GM19238 (cell line): Measurements from ENCODE around the gene TPST1.
"Not testable (repeated sequence)": the region's sequence is repeated elsewhere in the genome, so short reads cannot be mapped to it uniquely, and the experiment has no call there.

Experiments
- DNase-seq: peaks from one replicate; pipeline ENCODE4 v3.0.0; 2011; ENCODE audit warnings: low spot score; ENCODE audit not compliant: insufficient read length

Gene TPST1

DNA sequence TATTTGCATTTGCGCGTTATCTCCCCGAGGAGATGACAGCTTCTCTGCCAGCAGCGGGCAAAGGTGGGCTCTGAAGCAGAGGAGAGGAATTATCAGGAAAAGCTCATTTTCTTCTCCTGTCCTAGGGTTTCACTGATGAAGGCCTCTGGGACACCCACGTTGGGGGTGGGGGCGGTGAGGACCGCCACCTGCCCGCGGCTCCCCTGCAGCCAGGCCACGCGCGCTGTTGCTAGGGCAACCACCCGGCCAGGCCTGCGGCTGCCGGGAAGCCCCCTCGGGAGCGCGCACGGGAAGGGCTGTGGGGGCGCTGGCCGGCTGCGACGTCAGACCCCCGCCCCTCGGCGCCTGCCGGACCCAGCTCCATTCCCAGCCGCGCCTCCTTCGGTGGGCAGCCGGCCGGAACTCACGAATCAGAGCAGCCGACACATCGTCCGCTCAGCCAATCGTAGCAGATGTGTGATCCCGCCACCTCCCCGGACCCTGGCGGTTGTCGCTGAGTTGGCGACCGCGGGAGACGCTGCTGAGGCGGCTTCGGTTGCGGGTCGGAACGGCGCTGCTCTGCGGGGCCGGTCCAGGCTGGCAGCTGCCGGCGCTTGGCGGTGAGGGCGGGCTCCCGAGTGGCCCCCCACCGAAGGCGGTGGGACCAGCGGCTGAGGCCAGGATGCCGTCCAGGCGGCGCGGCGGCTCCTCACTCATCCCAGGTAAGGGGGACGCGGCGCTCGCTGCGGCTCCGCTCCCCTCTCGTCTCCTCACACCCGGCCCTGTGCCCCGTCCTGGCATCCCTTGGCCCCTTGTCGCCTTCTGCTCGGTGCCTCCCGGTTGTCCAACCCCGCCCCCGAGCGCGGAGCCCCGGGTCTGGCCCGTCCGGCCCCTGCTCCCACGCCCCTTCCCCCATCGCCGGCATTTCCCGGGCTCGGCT is at the start of gene TPST1:
TPST1 (plus strand) TSS at position 513 of the 919 bp plus-strand sequence. CDS start 35,092 bp downstream, outside the sequence.
- DNase-seq = peak; percentile 95

DNA sequence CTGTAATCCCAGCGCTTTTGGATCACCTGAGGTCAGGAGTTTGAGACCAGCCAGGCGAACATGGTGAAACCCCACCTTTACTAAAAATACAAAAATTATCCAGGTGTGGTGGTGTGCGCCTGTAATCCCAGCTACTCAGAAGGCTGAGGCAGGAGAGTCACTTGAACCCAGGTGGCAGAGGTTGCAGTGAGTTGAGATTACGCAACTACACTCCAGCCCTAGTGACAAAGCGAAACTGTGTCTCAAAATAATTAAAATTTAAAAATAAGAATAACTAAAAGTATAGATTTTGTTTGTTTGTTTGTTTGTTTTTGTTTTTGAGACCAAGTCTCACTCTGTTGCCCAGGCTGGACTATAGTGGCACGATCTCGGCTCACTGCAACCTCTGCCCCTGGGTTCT is 49.1 kb upstream of the TPST1 start:
- DNase-seq = not testable (repeated sequence)

DNA sequence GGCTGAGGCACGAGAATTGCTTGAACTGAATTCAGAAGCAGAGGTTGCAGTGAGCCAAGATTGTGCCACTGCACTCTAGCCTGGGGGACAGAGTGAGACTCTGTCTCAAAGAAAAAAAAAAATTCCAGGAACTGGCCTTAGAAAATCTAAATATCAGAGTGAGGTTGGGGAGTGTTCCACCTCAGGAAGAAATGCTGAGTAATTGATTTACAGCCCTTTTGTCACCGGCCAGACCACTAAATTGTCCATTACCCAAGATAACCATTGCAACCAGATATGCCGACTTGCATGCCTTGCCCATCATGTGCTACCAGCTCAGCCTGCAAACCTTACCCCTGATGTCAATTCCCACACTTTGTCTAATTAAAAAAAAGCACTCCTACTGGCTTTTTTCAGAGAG is 48.1 kb upstream of the TPST1 start:
- no peak for DNase-seq

DNA sequence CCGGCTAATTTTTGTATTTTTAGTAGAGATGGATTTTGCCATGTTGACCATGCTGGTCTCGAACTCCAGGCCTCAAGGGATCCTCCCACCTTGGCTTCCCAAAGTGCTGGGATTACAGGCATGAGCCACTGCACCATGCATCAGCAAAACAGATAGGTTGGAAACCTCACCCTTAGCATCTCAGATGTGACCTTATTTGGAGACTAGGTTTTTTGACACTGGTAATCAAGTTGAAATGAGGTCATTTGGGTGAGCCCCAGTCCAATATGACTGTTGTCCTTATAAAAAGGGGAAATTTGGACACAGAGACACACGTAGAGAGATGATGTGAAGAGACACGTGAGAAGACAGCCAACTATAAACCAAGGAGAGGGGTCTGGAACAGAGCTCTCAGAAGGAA is 42.5 kb upstream of the TPST1 start:
- DNase-seq = no peak

DNA sequence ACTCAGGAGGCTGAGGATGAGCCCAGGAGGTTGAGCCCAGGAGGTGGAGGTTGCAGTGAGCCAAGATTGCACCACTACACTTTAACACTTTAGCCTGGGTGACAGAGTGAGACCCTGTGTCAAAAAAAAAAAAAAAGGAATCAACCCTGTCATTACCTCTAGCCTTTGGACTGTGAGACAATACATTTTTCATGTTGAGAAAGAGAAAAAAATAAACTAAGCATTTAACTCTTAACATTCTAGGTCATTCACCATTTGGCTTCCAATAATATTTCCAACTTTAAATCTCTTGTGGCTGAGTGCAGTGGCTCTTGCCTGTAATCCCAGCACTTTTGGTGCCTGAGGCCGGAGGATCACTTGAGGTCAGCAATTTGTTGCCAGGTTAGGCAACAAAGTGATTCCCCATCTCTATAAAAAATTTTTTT is 41.9 kb upstream of the TPST1 start:
- DNase-seq = no peak

DNA sequence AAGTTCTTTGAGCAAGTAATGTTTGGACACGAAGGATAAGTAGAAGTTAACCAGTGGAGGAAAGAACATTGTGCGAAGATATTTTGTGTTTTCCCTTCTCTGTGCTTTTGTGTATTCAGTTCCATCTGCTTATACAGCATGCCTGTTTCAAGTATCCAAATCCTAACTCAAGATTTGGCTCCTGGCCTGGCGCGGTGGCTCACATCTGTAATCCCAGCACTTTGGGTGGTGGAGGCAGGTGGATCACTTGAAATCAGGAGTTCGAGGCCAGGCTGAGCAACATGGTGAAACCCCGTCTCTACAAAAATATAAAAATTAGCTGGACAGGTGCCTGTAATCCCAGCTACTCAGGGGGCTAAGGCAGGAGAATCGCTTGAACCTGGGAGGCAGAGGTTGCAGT is 40.8 kb upstream of the TPST1 start:
- no peak for DNase-seq

DNA sequence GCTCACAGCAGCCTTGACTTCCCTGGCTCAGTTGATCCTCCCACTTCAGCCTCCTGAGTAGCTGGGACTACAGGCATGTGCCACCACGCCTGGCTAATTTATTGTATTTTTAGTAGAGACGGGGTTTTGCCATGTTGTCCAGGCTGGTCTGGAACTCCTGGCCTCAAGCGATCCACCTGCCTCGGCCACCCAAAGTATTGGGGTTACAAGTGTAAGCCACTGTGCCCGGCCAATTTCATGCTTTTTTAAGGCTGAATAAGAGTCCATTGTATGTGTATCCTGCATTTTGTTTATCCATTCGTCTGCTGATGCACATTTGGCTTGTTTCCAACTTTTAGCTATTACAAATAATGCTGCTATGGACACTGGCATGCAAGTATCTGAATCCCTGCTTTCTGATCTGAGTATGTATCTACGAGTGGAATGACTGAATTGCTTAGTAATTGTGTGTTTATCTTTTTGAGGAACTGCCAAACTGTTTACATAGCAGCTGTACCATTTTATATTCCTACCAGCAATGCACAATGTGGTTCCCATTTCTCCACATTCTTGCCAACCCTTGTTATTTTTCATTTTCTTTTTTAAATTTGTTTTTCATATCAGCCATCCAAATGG is 37.3 kb upstream of the TPST1 start:
- DNase-seq = no peak

DNA sequence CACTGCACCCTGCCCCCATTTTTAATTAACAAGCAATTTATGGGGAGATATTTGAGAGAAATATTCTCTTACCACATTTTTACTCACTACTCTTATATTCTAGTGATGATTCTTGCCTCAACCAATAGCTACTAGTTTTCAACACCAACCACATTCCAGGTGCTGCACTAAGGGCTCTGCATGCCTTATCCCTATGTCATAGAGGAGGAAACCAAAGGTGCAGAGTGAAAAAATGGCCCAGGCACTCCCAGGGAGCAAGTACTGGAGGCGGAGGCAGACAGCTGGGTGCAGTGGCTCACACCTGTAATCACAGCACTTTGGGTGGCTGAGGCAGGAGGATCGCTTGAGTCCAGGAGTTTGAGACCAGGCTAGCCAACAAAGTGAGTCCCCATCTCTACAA is 35.5 kb upstream of the TPST1 start:
- DNase-seq = no peak

DNA sequence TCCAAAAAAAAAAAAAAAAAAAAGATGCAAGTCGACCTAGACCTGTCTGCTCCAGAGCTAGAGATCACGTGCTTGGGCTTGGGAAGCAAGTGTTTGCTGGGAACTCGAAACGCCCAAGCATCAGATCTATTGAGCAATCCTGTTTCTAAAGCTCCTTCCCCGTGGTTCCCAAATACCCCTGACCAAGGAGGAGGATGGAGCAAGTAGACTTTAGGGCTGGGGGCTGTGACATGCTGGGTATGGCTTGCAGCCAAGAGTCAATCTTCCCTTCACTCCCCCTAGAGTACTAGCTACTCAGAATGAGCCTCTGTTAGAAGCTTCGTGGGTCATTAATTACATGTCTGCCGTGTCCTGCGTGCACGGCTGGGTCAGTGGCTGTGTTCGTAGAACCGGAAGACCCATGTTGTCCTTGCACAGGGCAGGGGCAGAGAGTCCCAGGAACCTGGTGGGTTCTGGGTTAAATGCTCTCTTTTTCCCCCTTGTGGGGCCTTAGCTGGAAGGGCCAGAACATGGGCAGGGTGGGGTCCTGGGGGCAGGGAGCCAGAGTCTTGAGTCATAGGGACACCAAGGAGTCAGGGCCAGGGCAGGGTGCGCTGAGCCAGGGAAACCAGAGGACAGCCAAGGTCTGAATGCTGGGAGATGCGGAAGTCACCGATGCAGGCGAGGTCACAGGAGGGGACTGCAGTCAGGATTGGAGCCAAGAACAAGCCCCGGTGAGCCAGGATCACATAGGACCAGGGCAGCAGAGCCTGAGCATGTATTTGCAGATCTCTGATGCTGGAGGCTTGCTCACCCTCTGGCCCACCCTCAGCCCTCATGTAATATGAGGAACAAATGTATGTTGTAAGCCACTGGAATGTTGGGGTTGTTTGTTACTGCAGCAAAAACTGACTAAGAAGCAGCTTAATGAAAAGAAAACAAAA is 34.6 kb upstream of the TPST1 start:
- no peak for DNase-seq

DNA sequence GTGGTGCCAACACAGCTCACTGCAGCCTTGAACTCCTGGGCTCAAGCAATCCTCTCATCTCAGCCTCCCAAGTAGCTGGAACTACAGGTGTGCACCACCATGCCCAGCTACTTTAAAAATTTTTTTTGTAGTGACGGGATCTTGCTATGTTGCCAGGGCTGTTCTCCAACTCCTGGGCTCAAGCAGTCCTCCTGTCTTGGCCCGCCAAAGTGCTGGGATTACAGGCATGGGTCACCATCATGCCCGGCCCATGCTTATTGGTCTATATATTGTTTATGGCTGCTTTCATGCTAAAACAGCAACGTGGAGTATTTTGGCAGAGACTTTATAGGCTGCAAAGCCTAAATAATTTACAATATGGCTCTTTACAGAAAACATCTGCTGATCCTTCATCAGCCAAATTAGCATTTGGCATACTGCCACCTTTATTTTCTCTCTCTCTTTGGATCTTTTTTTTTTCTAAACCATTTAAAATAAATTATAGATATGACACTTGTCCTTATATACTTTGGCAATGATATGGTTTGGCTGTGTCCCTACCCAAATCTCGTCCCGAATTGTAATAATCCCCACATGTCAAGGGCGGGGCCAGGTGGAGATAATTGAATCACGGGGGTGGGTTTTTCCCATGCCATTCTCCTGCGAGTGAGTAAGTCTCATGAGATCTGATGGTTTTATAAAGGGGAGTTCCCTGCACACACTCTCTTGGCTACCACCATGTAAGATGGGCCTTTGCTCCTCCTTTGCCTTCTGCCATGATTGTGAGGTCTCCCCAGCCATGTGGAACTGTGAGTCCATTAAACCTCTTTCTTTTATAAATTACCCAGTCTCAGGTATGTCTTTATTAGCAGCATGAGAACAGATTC is 32.4 kb upstream of the TPST1 start:
- not testable (repeated sequence) for DNase-seq

DNA sequence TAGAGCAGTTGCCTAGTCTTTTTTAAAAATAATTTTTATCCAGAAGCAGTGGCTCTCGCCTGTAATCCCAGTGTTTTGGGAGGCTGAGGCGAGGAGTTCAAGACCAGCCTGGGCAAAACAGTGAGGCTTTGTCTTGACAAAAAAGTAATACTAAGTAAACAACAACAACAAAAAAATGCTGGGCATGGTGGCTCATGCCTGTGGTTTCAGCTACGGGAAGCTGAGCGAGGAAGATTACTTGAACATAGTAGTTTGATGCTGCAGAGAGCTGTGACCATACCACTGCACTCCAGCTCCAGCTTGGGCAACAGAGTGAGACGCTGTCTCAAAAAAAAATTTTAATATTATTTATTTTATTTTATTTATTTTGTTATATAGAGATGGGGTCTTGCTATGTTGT is 31.3 kb upstream of the TPST1 start:
- DNase-seq = no peak

DNA sequence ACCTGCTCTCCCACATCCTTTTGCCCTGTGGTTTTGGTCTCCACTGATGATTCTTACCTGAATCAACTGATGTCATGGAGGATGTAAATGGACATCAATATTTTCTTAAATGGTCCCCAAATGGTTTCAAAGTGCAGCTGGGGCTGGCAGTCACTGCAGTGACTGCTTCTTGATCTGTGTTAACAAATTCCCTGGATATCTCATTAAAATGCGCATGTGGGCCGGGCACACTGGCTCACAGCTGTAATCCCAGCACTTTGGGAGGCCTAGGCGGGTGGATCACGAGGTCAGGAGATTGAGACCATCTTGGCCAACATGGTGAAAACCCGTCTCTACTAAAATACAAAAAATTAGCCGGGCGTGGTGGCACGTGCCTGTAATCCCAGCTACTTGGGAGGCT is 30.1 kb upstream of the TPST1 start:
- not testable (repeated sequence) for DNase-seq

DNA sequence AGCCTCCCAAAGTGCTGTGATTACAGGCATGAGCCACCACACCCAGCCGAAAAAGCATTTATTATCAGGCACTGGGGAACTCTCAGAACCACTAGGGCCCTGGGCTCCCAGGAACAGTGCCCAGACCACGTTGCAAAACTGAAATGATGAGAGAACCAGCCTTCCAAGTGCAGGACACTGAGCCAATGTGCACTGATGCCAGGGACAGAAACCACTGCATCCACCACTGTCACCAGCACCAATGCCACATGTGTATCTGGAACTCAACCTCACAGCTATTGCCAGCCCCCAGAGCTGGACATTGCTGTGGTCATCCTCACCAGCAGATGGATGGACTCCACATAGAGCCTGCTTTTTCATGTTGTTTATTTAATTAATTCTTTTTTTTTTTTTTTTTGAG is 28.2 kb upstream of the TPST1 start:
- DNase-seq = no peak

DNA sequence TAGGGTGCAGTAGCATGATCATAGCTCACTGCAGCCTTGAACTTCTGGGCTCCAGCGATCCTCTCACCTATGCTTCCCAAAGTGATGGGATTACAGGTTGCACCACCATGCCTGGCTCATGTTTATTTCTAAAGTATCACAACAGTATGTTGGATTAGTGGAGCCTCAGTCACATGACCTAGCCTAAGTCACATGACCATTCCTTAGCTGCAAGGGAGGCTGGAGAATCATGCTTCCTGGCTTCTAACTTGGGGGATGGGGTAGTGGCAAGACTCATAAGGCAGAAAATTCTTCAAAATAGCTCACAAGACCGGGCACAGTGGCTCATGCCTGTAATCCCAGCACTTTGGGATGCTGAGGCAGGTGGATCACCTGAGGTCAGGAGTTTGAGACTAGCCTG is 26.9 kb upstream of the TPST1 start:
- DNase-seq = no peak

DNA sequence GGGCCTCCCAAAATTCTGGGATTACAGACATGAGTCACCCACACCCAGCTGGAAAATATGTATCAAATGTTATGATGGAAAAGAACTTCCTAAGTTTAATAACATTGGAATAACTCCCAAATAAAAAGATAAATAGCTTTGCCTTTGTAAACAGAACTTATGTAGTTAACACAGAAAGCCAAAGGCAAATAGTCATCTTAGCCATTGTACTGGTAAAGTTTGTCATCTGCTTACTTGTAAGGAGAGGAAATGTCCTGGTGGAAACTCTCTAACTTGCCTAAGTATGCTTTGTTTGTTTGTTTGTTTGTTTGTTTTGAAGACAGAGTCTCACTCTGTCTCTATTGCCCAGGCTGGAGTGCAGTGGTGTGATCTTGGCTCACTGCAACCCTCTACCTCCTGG is 23.8 kb upstream of the TPST1 start:
- no peak for DNase-seq

DNA sequence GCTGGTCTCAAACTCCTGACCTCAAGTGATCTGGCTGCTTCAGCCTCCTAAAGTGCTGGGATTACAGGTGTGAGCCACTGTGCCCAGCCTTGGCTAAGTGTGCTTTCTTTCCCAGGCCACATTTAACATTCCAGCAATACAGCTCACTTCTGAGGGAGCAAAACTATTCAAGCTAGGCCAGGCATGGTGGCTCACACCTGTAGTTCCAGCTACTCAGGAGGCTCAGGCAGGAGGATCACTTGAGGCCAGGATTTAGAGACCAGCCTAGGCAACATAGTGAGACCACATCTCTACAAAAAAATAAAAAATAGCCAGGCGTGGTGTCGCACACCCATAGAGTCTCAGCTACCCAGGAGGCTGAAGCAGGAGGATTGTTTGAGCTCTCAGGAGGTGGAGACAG is 23.3 kb upstream of the TPST1 start:
- no peak for DNase-seq

DNA sequence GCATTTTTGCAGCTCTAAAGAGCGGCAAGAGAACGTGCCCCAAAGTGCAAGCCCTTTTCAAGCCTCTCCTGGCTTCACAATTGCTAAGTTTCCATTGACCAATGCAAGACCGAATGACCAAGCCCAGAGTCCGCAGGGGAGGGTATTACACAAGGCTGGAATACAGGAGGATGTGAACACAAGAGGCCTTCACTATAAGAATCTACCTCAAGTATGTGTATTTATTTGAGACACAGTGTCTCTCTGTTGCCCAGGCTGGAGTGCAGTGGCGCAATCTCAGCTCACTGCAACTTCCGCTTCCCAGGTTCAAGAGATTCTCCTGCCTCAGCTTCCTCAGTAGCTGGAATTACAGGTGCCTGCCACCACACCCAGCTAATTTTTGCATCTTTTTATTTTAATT is 22.2 kb upstream of the TPST1 start:
- DNase-seq = no peak

DNA sequence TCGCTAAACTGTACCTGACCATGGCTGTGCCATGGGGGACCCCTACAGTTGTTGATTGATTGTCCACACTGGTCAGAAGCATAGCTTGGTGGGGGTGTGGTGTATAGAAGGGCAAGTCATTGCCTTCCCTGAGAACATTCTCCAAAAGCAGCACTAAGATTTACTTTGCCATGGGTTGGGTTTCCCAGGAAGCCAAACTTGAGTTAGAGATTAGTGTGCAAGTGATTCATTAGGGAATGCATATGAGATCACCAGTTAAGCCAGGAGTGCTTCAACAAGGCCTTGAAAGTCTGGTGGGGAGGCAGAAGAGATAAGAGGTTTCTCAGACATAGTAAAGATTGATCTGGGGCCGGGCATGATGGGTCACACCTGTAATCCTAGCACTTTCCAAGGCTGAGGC is 21.4 kb upstream of the TPST1 start:
- DNase-seq = no peak

DNA sequence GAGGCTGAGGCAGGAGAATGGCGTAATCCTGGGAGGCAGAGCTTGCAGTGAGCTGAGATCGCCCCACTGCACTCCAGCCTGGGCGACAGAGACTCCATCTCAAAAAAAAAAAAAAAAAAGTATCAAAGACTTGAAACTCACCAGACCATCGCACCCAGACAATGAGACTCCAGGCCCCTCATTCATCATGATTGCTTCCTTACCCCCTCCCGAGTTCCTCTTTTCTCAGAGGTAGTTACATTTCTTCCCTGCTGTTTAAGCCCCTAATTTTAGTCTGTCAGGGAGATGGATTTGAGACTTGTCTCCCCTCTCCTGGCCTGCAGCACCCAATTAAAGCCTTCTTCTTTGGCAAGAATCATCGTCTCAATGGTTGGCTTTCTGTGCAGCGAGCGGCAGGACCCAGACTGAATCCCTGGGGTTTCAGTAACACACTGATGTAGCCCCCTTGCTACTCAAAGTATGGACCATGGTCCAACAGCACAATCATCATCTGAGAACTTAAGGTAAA is 19.4 kb upstream of the TPST1 start:
- no peak for DNase-seq

DNA sequence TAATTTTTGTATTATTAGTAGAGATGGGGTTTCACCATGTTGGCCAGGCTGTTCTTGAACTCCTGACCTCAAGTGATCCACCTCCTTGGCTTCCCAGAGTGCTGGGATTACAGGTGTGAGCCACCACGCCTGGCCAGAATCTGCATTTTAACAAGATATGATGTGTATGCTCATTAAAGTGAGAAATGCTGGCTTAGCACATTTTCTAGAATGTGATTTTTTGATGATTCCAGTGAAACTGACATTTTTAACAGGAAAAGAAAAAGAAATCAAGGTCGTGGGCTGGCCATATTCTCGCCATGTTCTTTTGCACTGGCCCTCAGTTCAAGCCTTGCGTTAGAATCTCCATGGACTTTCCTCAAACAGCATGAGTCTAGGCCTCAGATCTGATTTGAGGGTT is 18.1 kb upstream of the TPST1 start:
- DNase-seq = no peak

DNA sequence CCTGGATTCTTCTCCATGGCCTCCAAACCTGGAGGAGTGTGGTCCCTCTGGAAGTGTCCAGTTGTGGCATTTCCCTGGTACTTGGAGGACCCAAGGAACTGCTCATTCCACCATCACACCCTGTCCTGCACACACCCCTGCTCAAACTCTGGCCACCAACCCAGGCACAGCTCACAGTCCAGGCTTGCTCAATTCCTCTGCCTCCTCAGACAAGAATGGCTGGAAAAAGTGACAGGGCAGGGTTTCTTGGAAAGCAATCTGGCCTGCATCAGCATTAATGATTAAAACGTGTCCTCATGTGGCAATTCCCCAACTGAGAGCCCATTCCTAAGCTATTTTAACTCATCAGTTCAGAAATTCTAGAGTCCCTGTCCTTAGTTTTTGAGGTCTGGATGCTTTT is 17.2 kb upstream of the TPST1 start:
- no peak for DNase-seq
